DMS 273 (cell line): ENCODE data around the gene TMIGD2.

ENCODE experiments used
- DNase-seq: peaks from one replicate; lab custom pipeline; 2025; ENCODE audit not compliant: unreplicated experiment; lab: John Stamatoyannopoulos, UW

TMIGD2 gene

GRCh38 chr19:4326837-4327251 is 24.7 kb upstream of the TMIGD2 start:
- no peak for DNase-seq

- DNase-seq: no peak
These were observed 24.1 kb upstream of the TMIGD2 start for GRCh38 chr19:4326215-4326836.

DNA sequence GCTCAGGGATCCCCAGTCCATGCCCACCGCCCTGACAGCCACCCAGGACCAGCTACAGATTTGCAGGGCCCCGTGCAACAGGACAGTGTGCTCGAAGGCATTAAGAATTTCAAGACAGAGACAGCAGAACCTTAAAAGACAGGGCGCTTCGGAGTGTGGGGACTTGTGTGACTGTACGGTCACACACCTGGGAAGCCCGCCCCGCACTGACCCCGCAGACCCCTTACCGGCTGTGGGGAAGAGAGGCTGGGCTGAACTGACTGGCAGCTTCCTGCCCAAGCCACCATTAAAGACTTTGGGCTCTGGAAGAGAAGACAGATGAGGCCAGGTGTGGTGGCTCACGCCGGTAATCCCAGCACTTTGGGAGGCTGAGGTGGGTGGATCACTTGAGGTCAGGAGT is 22.0 kb upstream of the TMIGD2 start:
- no peak for DNase-seq

GRCh38 chr19:4323692-4324091 is 21.5 kb upstream of the TMIGD2 start:
- no peak for DNase-seq

GRCh38 chr19:4322942-4323665 is 20.9 kb upstream of the TMIGD2 start:
- no peak for DNase-seq

DNA sequence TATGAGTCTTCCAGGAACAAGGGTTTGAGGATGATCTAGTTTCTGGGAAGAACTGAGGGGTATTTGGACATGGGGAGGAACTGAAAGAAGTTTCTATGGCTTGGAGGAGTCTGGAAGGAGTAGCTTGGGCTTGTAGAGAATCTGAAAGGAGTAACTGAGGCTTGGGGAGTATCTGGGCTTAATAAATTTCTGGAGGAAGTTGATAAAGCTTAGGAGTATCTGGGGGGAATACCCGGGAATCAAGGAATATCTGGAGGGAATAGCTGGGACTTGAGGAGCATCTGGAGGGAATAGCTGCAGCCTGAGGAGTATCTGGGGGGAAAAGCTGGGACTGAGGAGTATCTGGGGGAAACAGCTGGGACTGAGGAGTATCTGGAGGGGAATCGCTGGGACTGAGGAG is 18.2 kb upstream of the TMIGD2 start:
- no peak for DNase-seq

DNA sequence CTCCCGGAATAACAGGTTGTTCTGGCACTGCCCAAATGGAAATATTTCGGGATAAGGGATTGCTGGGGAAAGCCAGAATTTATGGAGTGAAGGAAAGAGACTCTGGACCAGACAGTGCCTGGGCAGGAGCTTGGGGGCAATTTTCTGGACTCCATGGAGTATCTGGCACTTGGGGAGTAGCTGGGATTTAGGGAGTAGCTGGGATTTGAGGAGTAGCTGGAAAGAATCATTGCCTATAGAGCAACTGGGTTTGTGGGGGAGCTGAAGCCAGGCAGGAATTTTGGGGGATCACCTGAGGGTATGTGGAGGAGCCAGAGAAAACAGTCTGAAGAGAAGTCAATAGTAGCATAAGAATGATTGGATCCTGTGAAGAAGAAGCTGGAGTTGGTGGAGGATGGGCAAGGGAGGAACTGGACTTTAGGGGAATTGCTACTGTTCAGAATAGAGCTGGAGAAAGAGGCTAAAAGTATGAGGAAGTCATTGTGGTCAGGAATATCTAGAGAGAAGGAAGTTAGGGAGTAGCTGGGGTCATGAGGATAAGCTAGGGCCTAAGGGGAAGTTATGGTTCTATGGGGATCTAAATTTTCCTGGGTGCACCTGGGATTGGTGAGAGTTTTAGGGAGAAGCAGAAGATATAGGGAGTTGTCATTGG is 17.0 kb upstream of the TMIGD2 start:
- DNase-seq: no peak

DNA sequence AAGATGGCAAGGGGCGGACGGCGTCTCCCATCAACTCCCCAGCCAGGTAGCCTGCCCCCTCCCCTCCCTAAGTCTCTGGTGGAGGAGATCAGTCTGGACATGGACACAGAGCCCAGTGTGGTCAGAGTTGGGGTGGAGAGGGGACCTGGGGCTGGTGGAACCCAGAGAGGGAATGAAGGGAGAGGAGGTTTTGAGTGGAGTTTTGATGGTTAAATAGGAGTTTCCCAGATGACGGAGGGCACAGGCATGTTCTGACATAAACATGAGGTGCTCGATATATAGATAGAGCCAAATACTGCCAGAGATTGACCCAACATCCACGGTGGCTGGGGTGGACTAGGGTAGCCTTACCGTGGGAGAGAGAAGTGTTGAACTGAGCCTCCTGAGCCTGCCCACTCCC is 16.3 kb upstream of the TMIGD2 start:
- no peak for DNase-seq

- DNase-seq: no peak
These were observed 14.8 kb upstream of the TMIGD2 start for GRCh38 chr19:4316956-4317355.

DNA sequence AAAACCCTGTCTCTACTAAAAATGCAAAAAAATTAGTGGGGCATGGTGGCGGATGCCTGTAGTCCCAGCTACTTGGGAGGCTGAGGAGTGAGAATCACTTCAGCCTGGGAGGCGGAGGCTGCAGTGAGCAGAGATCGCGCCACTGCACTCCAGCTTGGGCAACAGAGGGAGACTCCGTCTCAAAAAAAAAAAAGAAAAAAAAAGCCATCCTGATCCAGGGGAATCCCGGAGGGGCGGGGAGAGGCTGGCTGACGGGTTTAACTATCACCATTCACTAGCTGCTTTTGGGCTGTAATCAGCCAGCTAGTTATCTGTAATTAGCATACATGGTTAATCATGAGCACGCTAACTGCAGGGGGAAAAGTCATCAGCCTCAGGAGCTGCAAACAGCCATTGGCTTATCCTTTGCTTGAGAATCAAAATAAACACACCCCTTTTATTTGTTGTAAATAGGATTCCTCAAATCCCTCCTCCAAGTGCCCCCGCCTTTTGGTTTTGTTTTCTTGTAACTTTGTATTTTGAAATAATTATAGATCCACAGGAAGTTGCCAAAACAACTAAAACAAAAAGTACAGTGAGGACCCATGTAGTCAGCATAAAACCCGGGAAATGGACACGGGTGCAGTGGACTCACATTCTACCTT is 11.8 kb upstream of the TMIGD2 start:
- no peak for DNase-seq

GRCh38 chr19:4310247-4311121 is 8.3 kb upstream of the TMIGD2 start:
- peak; percentile 49 for DNase-seq

DNA sequence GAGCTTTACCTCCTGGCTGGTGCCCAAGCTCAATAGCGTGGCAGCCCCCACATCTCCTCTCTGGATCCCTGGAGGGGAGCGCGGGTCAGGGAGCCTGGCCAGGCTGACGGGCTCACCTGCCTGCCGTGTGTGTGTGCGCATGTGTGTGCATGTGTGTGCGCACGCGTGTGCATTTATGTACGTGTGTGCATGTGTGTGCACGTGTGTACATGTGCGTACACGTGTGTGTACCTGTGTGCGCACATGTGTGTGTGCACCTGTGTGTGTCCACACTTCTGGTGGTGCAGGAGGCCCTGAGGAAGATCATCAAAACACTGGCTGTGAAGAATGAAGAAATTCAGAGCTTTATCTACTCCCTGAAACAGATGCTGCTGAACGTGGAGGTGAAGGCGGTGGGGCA is 3.5 kb upstream of the TMIGD2 start:
- no peak for DNase-seq

DNA sequence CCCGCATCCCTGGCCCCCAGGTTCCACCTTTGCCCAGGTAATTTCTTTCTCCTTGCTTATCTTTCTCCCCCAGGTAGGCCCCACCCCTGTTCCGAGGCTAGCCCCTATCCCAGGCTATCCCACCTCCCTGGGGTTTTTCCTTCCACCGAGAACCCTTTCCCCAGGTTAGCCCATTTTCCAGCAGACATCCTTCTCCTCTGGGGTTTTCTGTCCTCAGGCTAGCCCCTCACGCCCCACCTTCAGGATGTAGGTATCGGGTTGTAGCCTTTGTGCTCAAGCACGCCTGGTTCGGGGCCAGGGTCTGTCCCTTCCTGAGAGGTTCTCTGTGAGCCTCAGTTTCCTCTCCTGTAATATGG is 3.0 kb upstream of the TMIGD2 start:
- no peak for DNase-seq

DNA sequence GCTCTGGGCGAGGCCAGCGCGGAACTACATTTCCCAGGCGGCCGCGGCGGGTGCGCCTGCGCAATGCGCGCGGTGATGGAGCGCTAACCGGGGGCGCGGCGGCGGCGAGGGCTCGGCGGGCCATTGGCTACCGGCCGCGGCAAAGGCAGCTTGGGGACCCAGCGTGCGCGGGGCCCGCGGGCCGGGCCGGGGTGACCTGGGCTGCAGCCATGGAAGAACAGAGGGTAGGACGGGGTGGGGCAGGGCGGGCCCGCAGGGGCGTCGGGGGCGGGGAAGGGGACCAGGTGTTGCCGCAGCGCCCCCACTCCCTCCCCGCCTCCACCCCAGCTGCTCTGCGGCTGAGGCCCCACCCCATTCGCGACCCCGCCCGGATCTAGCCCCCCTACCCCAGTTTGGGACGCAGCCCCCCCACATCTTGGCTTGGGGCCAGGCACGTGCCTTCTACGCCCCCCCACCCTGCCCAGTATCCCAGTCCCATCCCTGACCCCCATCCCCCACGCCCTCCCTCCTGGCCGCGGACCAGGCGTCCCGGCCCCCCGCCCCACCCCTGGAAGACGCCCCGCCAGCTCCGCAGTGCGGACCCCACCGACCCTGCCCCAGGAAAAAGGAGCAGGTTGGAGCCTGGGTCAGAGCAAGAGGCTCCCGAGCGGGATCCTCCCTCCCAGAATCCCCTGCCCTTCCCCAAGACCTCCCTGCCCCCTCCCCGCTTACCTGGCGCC is 2.5 kb upstream of the TMIGD2 start, which contains the start of gene FSD1:
Gene FSD1 (plus strand): TSS at position 61 of the 719 bp plus-strand sequence. CDS start 149 bp downstream, at position 210.
- peak; percentile 95 for DNase-seq

DNA sequence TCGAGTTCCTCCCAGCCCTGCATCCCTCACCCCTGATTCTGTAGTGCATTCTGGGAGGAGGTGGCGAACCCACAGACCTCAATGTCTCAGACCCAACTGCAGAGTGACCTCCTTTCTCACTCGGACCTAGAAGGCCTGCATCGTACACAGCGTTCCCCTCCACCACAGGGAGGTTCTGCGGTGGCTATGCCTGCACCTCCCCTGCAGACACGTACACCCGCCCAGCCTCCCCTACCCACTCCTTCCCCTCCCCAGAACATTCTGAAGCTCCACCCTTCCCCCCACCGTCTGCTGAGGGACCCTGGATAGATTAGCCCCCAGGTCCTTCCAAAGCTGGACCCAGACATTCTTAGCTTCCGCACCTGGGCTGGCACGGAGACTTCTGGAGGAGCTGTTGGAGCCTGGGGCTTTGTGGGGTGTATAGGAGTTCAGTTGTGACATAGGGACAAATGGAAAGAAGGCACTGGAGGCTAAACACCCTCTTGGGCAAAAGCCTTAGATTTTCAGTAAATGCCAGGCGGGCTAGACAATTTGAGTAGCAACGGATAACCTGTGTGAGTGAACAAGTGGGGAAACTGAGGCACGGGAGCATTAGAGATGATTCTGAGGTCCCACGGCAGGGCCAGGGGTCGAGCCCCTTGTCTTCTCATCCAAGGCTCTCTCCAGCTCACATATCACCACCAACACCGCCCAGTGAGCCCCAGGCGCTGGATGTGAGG is 1.8 kb upstream of the TMIGD2 start:
- no peak for DNase-seq

DNA sequence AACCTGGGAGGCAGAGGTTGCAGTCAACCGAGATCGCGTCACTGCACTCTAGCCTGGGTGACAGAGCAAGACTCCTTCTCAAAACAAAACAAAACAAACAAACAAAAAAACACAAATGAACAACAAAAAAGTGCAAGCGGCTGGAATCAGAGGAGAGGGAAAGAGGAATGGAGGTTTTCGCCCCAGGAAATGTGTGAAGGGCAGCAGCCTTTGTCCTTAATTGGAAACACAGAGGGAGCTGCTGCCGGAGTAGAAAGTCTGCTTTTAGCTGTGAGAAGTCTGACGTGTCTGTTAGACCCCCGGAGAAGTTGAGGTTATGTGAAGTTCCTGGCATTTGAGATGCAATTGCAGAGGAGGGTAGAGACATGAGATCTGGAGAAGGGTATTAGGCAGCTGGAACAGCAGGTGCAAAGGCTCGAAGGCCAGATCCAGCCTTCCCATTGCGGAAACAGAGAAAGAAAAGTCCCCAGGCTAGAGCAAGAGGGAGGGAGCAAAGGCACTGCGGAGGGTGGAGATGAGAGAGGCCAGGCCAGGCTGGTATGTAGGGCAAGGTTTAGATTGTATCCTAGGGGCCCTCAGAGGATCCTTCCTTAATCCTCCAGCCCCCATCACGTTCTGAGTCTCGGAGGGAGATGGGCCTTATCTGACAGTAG is 473 bp downstream of the TMIGD2 start:
- no peak for DNase-seq

- no peak for DNase-seq
These were observed 1.6 kb downstream of the TMIGD2 start for GRCh38 chr19:4300589-4300988.

GRCh38 chr19:4298810-4299550 is 3.2 kb downstream of the TMIGD2 start:
- no peak for DNase-seq
